Colon (tissue), 2 donors: ENCODE data around the gene NSA2.

Experiments
- FAIRE-seq: peaks from 2 replicates; lab custom pipeline; 2012; peaks lifted over from hg19 to GRCh38; lab: Jason Lieb, UNC
- donor health status: control.
- donor health status: control.

Gene NSA2

DNA sequence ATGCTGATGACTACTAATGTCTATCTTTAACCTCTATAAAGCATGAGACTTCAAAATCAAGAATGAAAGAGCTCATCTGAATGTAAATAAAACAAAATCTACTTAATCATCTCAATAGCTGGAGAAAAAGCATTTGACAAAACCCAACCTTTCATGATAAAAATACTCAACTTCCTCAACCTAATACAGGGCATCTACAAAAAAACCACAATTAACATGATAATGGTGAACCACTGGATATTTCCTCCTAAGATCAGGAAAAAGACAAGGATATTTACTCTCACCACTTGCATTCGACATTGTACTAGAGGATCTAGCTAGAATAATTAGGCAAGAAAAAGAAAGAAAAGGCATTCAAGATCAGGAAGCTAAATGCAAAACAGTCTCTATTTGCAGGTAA is 49.8 kb downstream of the NSA2 start:
- FAIRE-seq = no peak

DNA sequence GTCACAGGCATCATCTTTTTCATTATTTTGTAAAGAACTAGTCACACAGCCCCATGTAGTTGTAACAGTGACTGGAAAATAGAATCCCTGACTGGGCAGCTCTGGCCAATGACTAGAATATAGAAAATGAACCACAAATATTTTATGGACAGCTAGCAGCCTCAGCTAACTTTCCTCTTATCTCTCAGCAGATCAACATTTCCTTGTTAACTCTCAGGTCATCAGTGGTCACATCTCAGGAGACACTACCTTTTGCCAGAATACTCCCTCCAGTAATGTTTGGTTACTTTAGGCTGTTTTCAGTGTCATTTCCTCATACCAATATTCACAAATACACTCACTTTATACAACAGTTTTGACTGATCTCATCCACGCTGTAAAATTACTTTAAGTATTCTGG is 55.2 kb downstream of the NSA2 start:
- no peak for FAIRE-seq

DNA sequence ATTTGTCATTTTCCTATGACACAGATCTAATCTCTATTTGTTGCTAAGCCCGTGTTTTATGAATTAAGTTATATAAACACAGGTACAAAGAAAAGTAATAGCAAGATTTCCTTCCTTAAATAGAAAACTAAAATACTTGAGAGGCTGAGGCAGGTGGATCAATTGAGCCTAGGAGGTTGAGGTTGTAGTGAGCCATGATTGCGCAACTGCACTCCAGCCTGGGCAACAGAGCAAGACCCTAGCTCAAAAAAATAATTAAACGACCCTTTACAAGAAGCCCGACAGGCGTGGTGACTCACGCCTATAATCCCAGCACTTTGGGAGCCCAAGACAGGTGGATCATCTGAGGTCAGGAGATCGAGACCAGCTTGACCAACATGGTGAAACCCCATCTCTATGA is 62.4 kb downstream of the NSA2 start:
- FAIRE-seq = no peak
